HEK293 (cell line): Measurements from ENCODE around the gene RBMS3.

ENCODE experiments used
- CTCF ChIA-PET: fragments of 350-600 bp; formaldehyde crosslinking; extraction: SDS; loops from one replicate; lab custom pipeline; 2021; ENCODE audit warnings: antibody characterized with exemption; lab: Yijun Ruan, JAX
- POLR2A ChIA-PET: fragments of 300-600 bp; formaldehyde crosslinking; extraction: SDS; loops from one replicate; lab custom pipeline; 2020; ENCODE audit warnings: antibody characterized with exemption, inconsistent platforms; lab: Yijun Ruan, JAX
- H3K27ac ChIP-seq: fragments of 200-500 bp; sonication (Bioruptor generic); 2 replicates; pipeline ENCODE4 v1.5.1; 2014; ENCODE audit warnings: low read depth, low read length, control low read depth, inconsistent platforms; ENCODE audit errors: extremely low read depth
- H3K36me3 ChIP-seq, 2 experiments: fragments of 200-500 bp in 1 of 2; sonication (Bioruptor generic) in 1 of 2; 1 replicate in 1 of 2; 2 replicates in 1 of 2; pipeline ENCODE4 v1.5.1; 2014 to 2017; ENCODE audit warnings: inconsistent platforms in 2 of 2, low read length in 2 of 2; ENCODE audit not compliant: control insufficient read depth in 2 of 2, insufficient read depth in 1 of 2
- H3K4me1 ChIP-seq: fragments of 200-500 bp; sonication (Bioruptor generic); 2 replicates; pipeline ENCODE4 v1.5.1; 2014; ENCODE audit warnings: mild to moderate bottlenecking, low read length, inconsistent platforms; ENCODE audit not compliant: control insufficient read depth, insufficient read depth
- H3K4me3 ChIP-seq: 2 replicates; pipeline ENCODE4 v1.5.1; 2011; ENCODE audit warnings: low read depth, mild to moderate bottlenecking, control low read depth, low read length, moderate library complexity
- H3K9me3 ChIP-seq: fragments of 200-500 bp; sonication (Bioruptor generic); 2 replicates; pipeline ENCODE4 v1.5.1; 2014; ENCODE audit warnings: low read depth, low read length, inconsistent platforms; ENCODE audit not compliant: control insufficient read depth, insufficient read depth
- BCL6B ChIP-seq: fragments of 450-650 bp; formaldehyde crosslinking; IDR thresholded peaks from 2 replicates; pipeline ENCODE4 v1.5.1; 2017; ENCODE audit warnings: missing biosample characterization, missing genetic modification characterization
- GLI2 ChIP-seq: fragments of 450-650 bp; formaldehyde crosslinking; IDR thresholded peaks from 2 replicates; pipeline ENCODE4; 2017; ENCODE audit warnings: missing biosample characterization, missing genetic modification characterization, low read depth, borderline replicate concordance
- KLF16 ChIP-seq: fragments of 450-650 bp; formaldehyde crosslinking; IDR thresholded peaks from 2 replicates; pipeline ENCODE4 v1.5.1; 2017; ENCODE audit warnings: missing biosample characterization, missing genetic modification characterization
- MEIS1 ChIP-seq: sonication (generic); formaldehyde crosslinking; IDR thresholded peaks from 2 replicates; pipeline ENCODE4 v1.8.1; 2022; ENCODE audit warnings: missing genetic modification reagents, mild to moderate bottlenecking, borderline replicate concordance
- MZF1 ChIP-seq: fragments of 450-650 bp; formaldehyde crosslinking; IDR thresholded peaks from 2 replicates; pipeline ENCODE4 v1.5.1; 2017; ENCODE audit warnings: missing biosample characterization, missing genetic modification characterization, borderline replicate concordance
- RBAK ChIP-seq: fragments of 450-650 bp; formaldehyde crosslinking; IDR thresholded peaks from 2 replicates; pipeline ENCODE4 v1.5.1; 2016; ENCODE audit warnings: missing biosample characterization, missing genetic modification characterization
- SCRT2 ChIP-seq: fragments of 450-650 bp; formaldehyde crosslinking; IDR thresholded peaks from 2 replicates; pipeline ENCODE4 v1.5.1; 2016; ENCODE audit warnings: missing biosample characterization, missing genetic modification characterization
- ZBTB44 ChIP-seq: fragments of 450-650 bp; IDR thresholded peaks from 2 replicates; pipeline ENCODE4 v1.5.1; 2018; ENCODE audit warnings: missing biosample characterization, mild to moderate bottlenecking, missing genetic modification characterization
- ZBTB7A ChIP-seq: fragments of 450-650 bp; formaldehyde crosslinking; IDR thresholded peaks from 2 replicates; pipeline ENCODE4 v1.5.1; 2016; ENCODE audit warnings: low read depth, missing biosample characterization, missing genetic modification characterization
- ZNF112 ChIP-seq: fragments of 450-650 bp; formaldehyde crosslinking; IDR thresholded peaks from 2 replicates; pipeline ENCODE4 v1.5.0; 2017; ENCODE audit warnings: missing biosample characterization, missing genetic modification characterization
- ZNF211 ChIP-seq: fragments of 450-650 bp; formaldehyde crosslinking; IDR thresholded peaks from 2 replicates; pipeline ENCODE4 v1.5.1; 2016; ENCODE audit warnings: low read depth, missing biosample characterization, missing genetic modification characterization
- ZNF223 ChIP-seq: fragments of 450-650 bp; formaldehyde crosslinking; IDR thresholded peaks from 2 replicates; pipeline ENCODE4 v1.5.1; 2016; ENCODE audit warnings: missing biosample characterization, missing genetic modification characterization
- ZNF324 ChIP-seq: fragments of 450-650 bp; formaldehyde crosslinking; IDR thresholded peaks from 2 replicates; pipeline ENCODE4 v1.5.1; 2016; ENCODE audit warnings: missing biosample characterization, missing genetic modification characterization
- ZNF335 ChIP-seq: fragments of 450-650 bp; formaldehyde crosslinking; conservative IDR thresholded peaks from 2 replicates; pipeline ENCODE4 v1.5.1; 2016; ENCODE audit warnings: missing biosample characterization, missing genetic modification characterization
- ZNF426 ChIP-seq: fragments of 450-650 bp; formaldehyde crosslinking; IDR thresholded peaks from 2 replicates; pipeline ENCODE4 v1.5.1; 2017; ENCODE audit warnings: missing biosample characterization, missing genetic modification characterization, mild to moderate bottlenecking, inconsistent platforms, moderate library complexity
- ZNF433 ChIP-seq: fragments of 450-650 bp; formaldehyde crosslinking; IDR thresholded peaks from 2 replicates; pipeline ENCODE4 v1.5.1; 2016; ENCODE audit warnings: missing biosample characterization, missing genetic modification characterization, low read depth
- ZNF558 ChIP-seq: fragments of 450-650 bp; formaldehyde crosslinking; IDR thresholded peaks from 2 replicates; pipeline ENCODE4 v1.5.1; 2016; ENCODE audit warnings: missing biosample characterization, missing genetic modification characterization
- ZNF585B ChIP-seq: fragments of 450-650 bp; formaldehyde crosslinking; IDR thresholded peaks from 2 replicates; pipeline ENCODE4 v1.5.1; 2016; ENCODE audit warnings: missing biosample characterization, missing genetic modification characterization
- ZNF626 ChIP-seq: fragments of 450-650 bp; sonication (Bioruptor Pico); formaldehyde crosslinking; IDR thresholded peaks from 2 replicates; pipeline ENCODE4 v1.5.1; 2018; ENCODE audit warnings: missing biosample characterization, missing genetic modification characterization, inconsistent platforms
- ZNF654 ChIP-seq: fragments of 450-650 bp; formaldehyde crosslinking; IDR thresholded peaks from 2 replicates; pipeline ENCODE4 v1.5.1; 2016; ENCODE audit warnings: low read depth, missing biosample characterization, missing genetic modification characterization
- ZNF837 ChIP-seq: fragments of 450-650 bp; formaldehyde crosslinking; IDR thresholded peaks from 2 replicates; pipeline ENCODE4 v1.5.1; 2016; ENCODE audit warnings: missing biosample characterization, missing genetic modification characterization
- ZSCAN16 ChIP-seq: fragments of 450-650 bp; formaldehyde crosslinking; IDR thresholded peaks from 2 replicates; pipeline ENCODE4 v1.5.1; 2016; ENCODE audit warnings: missing biosample characterization, missing genetic modification characterization
- ZSCAN18 ChIP-seq: fragments of 450-650 bp; formaldehyde crosslinking; IDR thresholded peaks from 2 replicates; pipeline ENCODE4 v1.5.1; 2016; ENCODE audit warnings: missing biosample characterization, missing genetic modification characterization

RBMS3 gene

GRCh38 chr3:29763115-29763514 lies 482.2 kb downstream of the RBMS3 start:
- ChIA-PET POLR2A (no interaction called here), CTCF (interaction anchor here (0.6 kb wide), 1 partner anchor 73 kb away, joined by 4 read pairs; no protein-coding TSS in a partner anchor)
- Histone ChIP-seq H3K27ac (no peak overlapping the region), H3K36me3 (no peaks in the 10 kb centered on the region), H3K9me3 (no peaks in the 10 kb centered on the region), H3K4me3 (no peak overlapping the region), H3K4me1 (peaks cover 9% of the 10 kb centered on the region)
- no peak for TF ChIP-seq ZNF558 (tag by site-specific recombination)

- Histone ChIP-seq H3K36me3 (no peaks in the 10 kb centered on the region), H3K9me3 (no peaks in the 10 kb centered on the region), H3K27ac (no peak overlapping the region), H3K4me1 (peaks cover 6% of the 10 kb centered on the region), H3K4me3 (no peak overlapping the region)
- CTCF ChIA-PET, result interaction anchor here (0.6 to 0.7 kb wide), 4 partner anchors 83 to 856 kb away, joined by 3 read pairs; no protein-coding TSS in a partner anchor
- POLR2A ChIA-PET, result no interaction called here
- TF ChIP-seq KLF16 (tag by site-specific recombination), result no peak
- TF ChIP-seq ZNF223 (tag by site-specific recombination), result no peak
- no peak for TF ChIP-seq ZNF626 (tag by site-specific recombination)
- TF ChIP-seq ZBTB44 (tag by site-specific recombination), result no peak
- no peak for TF ChIP-seq ZNF433 (tag by site-specific recombination)
- no peak for TF ChIP-seq ZNF335 (tag by site-specific recombination)
- no peak for TF ChIP-seq ZBTB7A (tag by site-specific recombination)
- TF ChIP-seq ZNF585B, result no peak
- no peak for TF ChIP-seq SCRT2 (tag by site-specific recombination)
- TF ChIP-seq ZSCAN18, result no peak
- TF ChIP-seq ZNF112 (tag by site-specific recombination), result no peak
These were observed 483.2 kb downstream of the RBMS3 start for GRCh38 chr3:29764041-29764440.

GRCh38 chr3:29764603-29765254 lies 483.9 kb downstream of the RBMS3 start:
- no peaks in the 10 kb centered on the region for H3K36me3 ChIP-seq
- ChIA-PET POLR2A (no interaction called here), CTCF (interaction anchor here (0.5 kb wide), 1 partner anchor 1116 kb away, joined by 6 read pairs; no protein-coding TSS in a partner anchor)
- 0 out of 2 replicates have a peak, but pooled peaks cover under 1% of the 10 kb centered on the region for H3K4me1 ChIP-seq
- H3K9me3 ChIP-seq, result no peaks in the 10 kb centered on the region
- no peak overlapping the region for H3K4me3 ChIP-seq
- TF ChIP-seq ZNF324 (tag by site-specific recombination) (no peak), RBAK (tag by site-specific recombination) (no peak), ZNF558 (tag by site-specific recombination) (no peak), ZNF426 (tag by site-specific recombination) (no peak), MZF1 (tag by site-specific recombination) (peak; percentile 56; the same call in 1 of the 2 replicates), ZNF837 (tag by site-specific recombination) (no peak), BCL6B (tag by site-specific recombination) (no peak), MEIS1 (no peak), ZNF654 (tag by site-specific recombination) (peak; percentile 55), GLI2 (tag by site-specific recombination) (no peak), ZSCAN16 (tag by site-specific recombination) (no peak), ZNF211 (tag by site-specific recombination) (no peak)
- H3K27ac ChIP-seq, result no peak overlapping the region
